Suprapubic skin (tissue), 3 donors: ENCODE measurements around the gene OPN3.

Experiments
- CTCF ChIP-seq, 2 donors: fragments of 200-600 bp in 1 of 2; fragments of 450-650 bp in 1 of 2; sonication (generic) in 1 of 2; IDR thresholded peaks; one replicate each; pipeline ENCODE4 v1.5.1; 2016 to 2019; ENCODE audit warnings: antibody characterized with exemption in 2 of 2, mild to moderate bottlenecking in 1 of 2, moderate library complexity in 1 of 2
- EP300 ChIP-seq: sonication (generic); formaldehyde crosslinking; IDR thresholded peaks from one replicate; pipeline ENCODE4 v1.6.1; 2017; ENCODE audit warnings: antibody characterized with exemption
- POLR2A ChIP-seq, 2 donors: fragments of 450-650 bp; IDR thresholded peaks; one replicate each; pipeline ENCODE4 v1.6.1; 2017; ENCODE audit warnings: antibody characterized with exemption in 2 of 2, mild to moderate bottlenecking in 2 of 2, moderate library complexity in 2 of 2

GRCh38 chr1:241606544-241606943, 33.6 kb downstream of the OPN3 start:
- TF ChIP-seq CTCF (IDR thresholded peaks at IDR 0.05): no peak
- no peak for TF ChIP-seq POLR2A (IDR thresholded peaks at IDR 0.05)
- TF ChIP-seq EP300: no peak
